Measurements from ENCODE around the gene DUSP9. TPM values are rescaled to one million over a fixed set of nuclear protein-coding genes. Genes with fewer than 3 reads are reported as not detected.

The DUSP9 gene
- polyA plus RNA-seq, 1 donor from 2014 or later: 0.94 TPM

GRCh38 chrX:153670748-153671588 lies 24.0 kb downstream of the DUSP9 start:
- Histone ChIP-seq H3K9ac (ENCODE audit: low read length) (no peak overlapping the region), H3K9me2 (ENCODE audit: insufficient read depth, low read length) (no peaks in the 10 kb centered on the region), H2AFZ (ENCODE audit: low read depth, low read length) (no peak overlapping the region), H3K36me3 (ENCODE audit: insufficient read depth, low read length) (no peaks in the 10 kb centered on the region), H3K9me3 (ENCODE audit: low read length) (no peaks in the 10 kb centered on the region), H3K4me3 (ENCODE audit: low read length) (no peak overlapping the region), H4K20me1 (ENCODE audit: insufficient read depth) (no peaks in the 10 kb centered on the region), H3K27ac (ENCODE audit: low read length) (no peak overlapping the region), H3F3A (ENCODE audit: insufficient read depth, low read length, poor library complexity, severe bottlenecking) (no peaks in the 10 kb centered on the region), H3K79me2 (replicated peaks; ENCODE audit: insufficient read depth, low read length) (no peaks in the 10 kb centered on the region), H3K4me2 (ENCODE audit: low read length) (no peak overlapping the region), H3K27me3 (ENCODE audit: insufficient read depth, low read depth, low read length) (no peaks in the 10 kb centered on the region)
- no peak for TF ChIP-seq EP300 (conservative IDR thresholded peaks at IDR 0.05; ENCODE audit: poor library complexity, severe bottlenecking)
- no peak for TF ChIP-seq EZH2 (IDR thresholded peaks at IDR 0.05; ENCODE audit: borderline replicate concordance, insufficient read depth, low read length, poor library complexity, severe bottlenecking)
- TF ChIP-seq SMC3 (conservative IDR thresholded peaks at IDR 0.05; ENCODE audit: poor library complexity): no peak
- TF ChIP-seq RAD21 (conservative IDR thresholded peaks at IDR 0.05): no peak
- no peak for TF ChIP-seq POLR2AphosphoS5 (IDR thresholded peaks at IDR 0.05)
- no peak for TF ChIP-seq CTCF (IDR thresholded peaks at IDR 0.05; ENCODE audit: poor library complexity, severe bottlenecking)
- no peak for TF ChIP-seq TAF1 (IDR thresholded peaks at IDR 0.05; ENCODE audit: low read depth)
- TF ChIP-seq REST (IDR thresholded peaks at IDR 0.05; ENCODE audit: borderline replicate concordance): no peak
- TF ChIP-seq MXI1 (conservative IDR thresholded peaks at IDR 0.05; ENCODE audit: poor library complexity, severe bottlenecking): no peak

- H2AFZ ChIP-seq (ENCODE audit: low read depth, low read length): no peak overlapping the region
- no peaks in the 10 kb centered on the region for H3K27me3 ChIP-seq (ENCODE audit: insufficient read depth, low read depth, low read length)
- no peaks in the 10 kb centered on the region for H3F3A ChIP-seq (ENCODE audit: insufficient read depth, low read length, poor library complexity, severe bottlenecking)
- no peak overlapping the region for H3K4me3 ChIP-seq (ENCODE audit: low read length)
- H3K4me2 ChIP-seq (ENCODE audit: low read length): no peak overlapping the region
- no peaks in the 10 kb centered on the region for H3K9me2 ChIP-seq (ENCODE audit: insufficient read depth, low read length)
- no peaks in the 10 kb centered on the region for H4K20me1 ChIP-seq (ENCODE audit: insufficient read depth)
- H3K79me2 ChIP-seq (replicated peaks; ENCODE audit: insufficient read depth, low read length): no peaks in the 10 kb centered on the region
- no peak overlapping the region for H3K27ac ChIP-seq (ENCODE audit: low read length)
- H3K36me3 ChIP-seq (ENCODE audit: insufficient read depth, low read length): no peaks in the 10 kb centered on the region
- no peak overlapping the region for H3K9ac ChIP-seq (ENCODE audit: low read length)
- H3K9me3 ChIP-seq (ENCODE audit: low read length): no peaks in the 10 kb centered on the region
- TF ChIP-seq EZH2 (IDR thresholded peaks at IDR 0.05; ENCODE audit: borderline replicate concordance, insufficient read depth, low read length, poor library complexity, severe bottlenecking): no peak
Observed at GRCh38 chrX:153671589-153672530, 24.9 kb downstream of the DUSP9 start.

Data from neural cell (in vitro differentiated cells).